Esophagus (tissue), 2 donors: Measurements from ENCODE around the gene PASK. TPM values are rescaled to one million over a fixed set of nuclear protein-coding genes. Genes with fewer than 3 reads are reported as not detected.
A peak's percentile ranks its signal among the peaks of the same experiment; 100 is the strongest.
"Not testable (repeated sequence)": the region's sequence is repeated elsewhere in the genome, so short reads cannot be mapped to it uniquely, and the experiment has no call there.

ENCODE experiments used
- H3K27ac ChIP-seq, 2 donors: one replicate each; pipeline ENCODE4 v1.5.1; 2013; ENCODE audit warnings: low read depth in 2 of 2, mild to moderate bottlenecking in 2 of 2, inconsistent platforms in 1 of 2, low read length in 1 of 2, moderate library complexity in 1 of 2
- H3K27me3 ChIP-seq, 2 donors: one replicate each; pipeline ENCODE4 v1.6.1; 2013; ENCODE audit warnings: low read length in 2 of 2, control low read depth in 1 of 2, mild to moderate bottlenecking in 1 of 2; ENCODE audit not compliant: insufficient read depth in 2 of 2, control insufficient read depth in 1 of 2
- H3K36me3 ChIP-seq, 2 donors: one replicate each; pipeline ENCODE4 v1.6.1; 2013; ENCODE audit warnings: low read length in 1 of 2; ENCODE audit not compliant: control insufficient read depth in 2 of 2, insufficient read depth in 2 of 2
- H3K4me1 ChIP-seq, 2 donors: one replicate each; pipeline ENCODE4 v1.6.1; 2013; ENCODE audit warnings: low read length in 1 of 2; ENCODE audit not compliant: control insufficient read depth in 2 of 2, insufficient read depth in 2 of 2
- H3K4me3 ChIP-seq, 2 donors: one replicate each; pipeline ENCODE4 v1.5.1; 2013; ENCODE audit warnings: low read length in 2 of 2, mild to moderate bottlenecking in 2 of 2, low read depth in 1 of 2, moderate library complexity in 1 of 2
- H3K9me3 ChIP-seq, 2 donors: one replicate each; pipeline ENCODE4 v1.6.1; 2013; ENCODE audit warnings: mild to moderate bottlenecking in 2 of 2, low read depth in 1 of 2, low read length in 1 of 2, moderate library complexity in 1 of 2; ENCODE audit not compliant: control insufficient read depth in 2 of 2, insufficient read depth in 1 of 2
- WGBS, 2 donors: extraction: QIAGEN DNeasy Blood & Tissue Kit; methylation state at CpG; one replicate each; pipeline ENCODE4 v1.1.7; 2013; 5-methylcytosine and 5-hydroxymethylcytosine counted together
- polyA plus RNA-seq, 2 donors: library from polyadenylated mRNA; stranded (reverse); fragments of 200-250 nt; gene quantifications; one replicate each; pipeline ENCODE4 v1.2.3, GENCODE V29; 2013
- donor health status: healthy with polysubstance abuse.
- donor health status: Bipolar disorder and iron deficiency.

PASK gene
- polyA plus RNA-seq, 2 donors: 4.9 to 7.8 TPM

GRCh38 chr2:241103176-241103595, 46.1 kb downstream of the PASK start:
- WGBS, 2 donors: 26 to 27% methylated on average over 5 of the region's 5 CpGs
- Histone ChIP-seq H3K36me3 (peaks cover 0 to 11% of the 10 kb centered on the region in 2 donors), H3K4me1 (peaks cover 0 to 5% of the 10 kb centered on the region in 2 donors), H3K9me3 (no peaks in the 10 kb centered on the region), H3K27ac (peak overlapping the region; percentile 80 to 89), H3K4me3 (peak overlapping the region in 1 of 2 donors; percentile 92), H3K27me3 (no peaks in the 10 kb centered on the region)

- H3K27me3 ChIP-seq: no peaks in the 10 kb centered on the region
- peak within 1 kb of the TSS; percentile 92 for H3K4me3 ChIP-seq
- H3K4me1 ChIP-seq: peaks cover 0 to 5% of the 10 kb centered on the region in 2 donors
- no peaks in the 10 kb centered on the region for H3K9me3 ChIP-seq
- WGBS, 2 donors: 0 to 1% methylated on average over 53 to 56 of the region's 56 CpGs
- H3K27ac ChIP-seq: peak within 1 kb of the TSS; percentile 89 to 96
- H3K36me3 ChIP-seq: peaks cover 0 to 11% of the 10 kb centered on the region in 2 donors
Observed at GRCh38 chr2:241102239-241102803, 47.0 kb downstream of the PASK start, which contains the start of gene MTERF4. TSS of gene MTERF4 (minus strand) at chr2:241102287. CDS start at chr2:241102273, 14 bp downstream.

- H3K27me3 ChIP-seq: no peaks in the 10 kb centered on the region
- peaks cover 0 to 5% of the 10 kb centered on the region in 2 donors for H3K4me1 ChIP-seq
- H3K9me3 ChIP-seq: no peaks in the 10 kb centered on the region
- no peak overlapping the region for H3K27ac ChIP-seq
- H3K36me3 ChIP-seq: peaks cover 5 to 18% of the 10 kb centered on the region in 2 donors
- WGBS, 2 donors: 88% methylated on average over 5 of the region's 5 CpGs
- H3K4me3 ChIP-seq: no peak overlapping the region
Observed at GRCh38 chr2:241099246-241099645, 50.0 kb downstream of the PASK start.

GRCh38 chr2:241096979-241097378, 52.3 kb downstream of the PASK start:
- H3K4me1 ChIP-seq: peaks cover 0 to 5% of the 10 kb centered on the region in 2 donors
- 80 to 83% methylated on average over 8 of the region's 8 CpGs for WGBS, 2 donors
- no peaks in the 10 kb centered on the region for H3K9me3 ChIP-seq
- no peaks in the 10 kb centered on the region for H3K27me3 ChIP-seq
- no peak overlapping the region for H3K4me3 ChIP-seq
- H3K27ac ChIP-seq: no peak overlapping the region
- H3K36me3 ChIP-seq: peaks cover 14 to 27% of the 10 kb centered on the region in 2 donors

GRCh38 chr2:241095594-241096290, 53.5 kb downstream of the PASK start:
- H3K27ac ChIP-seq: no peak overlapping the region
- no peaks in the 10 kb centered on the region for H3K27me3 ChIP-seq
- peaks cover 19 to 30% of the 10 kb centered on the region in 2 donors for H3K36me3 ChIP-seq
- no peaks in the 10 kb centered on the region for H3K4me1 ChIP-seq
- WGBS, 2 donors: 85 to 86% methylated on average over 14 of the region's 14 CpGs
- H3K9me3 ChIP-seq: no peaks in the 10 kb centered on the region
- no peak overlapping the region for H3K4me3 ChIP-seq

GRCh38 chr2:241094924-241095420, 54.3 kb downstream of the PASK start:
- Histone ChIP-seq H3K27ac (no peak overlapping the region), H3K36me3 (peaks cover 19 to 30% of the 10 kb centered on the region in 2 donors), H3K27me3 (no peaks in the 10 kb centered on the region), H3K4me1 (no peaks in the 10 kb centered on the region), H3K9me3 (no peaks in the 10 kb centered on the region), H3K4me3 (no peak overlapping the region)
- WGBS, 2 donors: 76 to 80% methylated on average over 5 to 6 of the region's 6 CpGs

- H3K27ac ChIP-seq: peak overlapping the region in 1 of 2 donors; percentile 40
- H3K27me3 ChIP-seq: no peaks in the 10 kb centered on the region
- H3K9me3 ChIP-seq: no peaks in the 10 kb centered on the region
- 86 to 89% methylated on average over 7 of the region's 7 CpGs for WGBS, 2 donors
- H3K4me3 ChIP-seq: no peak overlapping the region
- H3K4me1 ChIP-seq: no peaks in the 10 kb centered on the region
- H3K36me3 ChIP-seq: peaks cover 19 to 30% of the 10 kb centered on the region in 2 donors
Observed at GRCh38 chr2:241094172-241094571, 55.1 kb downstream of the PASK start.

- not testable (repeated sequence) for H3K9me3 ChIP-seq, H3K27ac ChIP-seq, H3K4me3 ChIP-seq, H3K27me3 ChIP-seq, H3K4me1 ChIP-seq
- H3K36me3 ChIP-seq: peaks cover 20 to 36% of the 10 kb centered on the region in 2 donors
- WGBS, 2 donors: 74 to 82% methylated on average over 10 of the region's 10 CpGs
Observed at GRCh38 chr2:241093133-241093781, 56.0 kb downstream of the PASK start.

GRCh38 chr2:241092677-241093076, 56.6 kb downstream of the PASK start:
- H3K9me3 ChIP-seq: no peaks in the 10 kb centered on the region
- H3K4me1 ChIP-seq: no peaks in the 10 kb centered on the region
- H3K27me3 ChIP-seq: no peaks in the 10 kb centered on the region
- no peak overlapping the region for H3K27ac ChIP-seq
- WGBS, 2 donors: 78 to 79% methylated on average over 8 of the region's 8 CpGs
- H3K36me3 ChIP-seq: peaks cover 24 to 40% of the 10 kb centered on the region in 2 donors
- no peak overlapping the region for H3K4me3 ChIP-seq
